Right renal cortex interstitium (tissue), 3 donors: ENCODE data around the gene LPO. TPM values are rescaled to one million over a fixed set of nuclear protein-coding genes. Genes with fewer than 3 reads are reported as not detected.

ENCODE experiments used
- DNase-seq, 3 donors: peaks; one replicate each; pipeline ENCODE4 v3.0.0-alpha.2; 2013; ENCODE audit warnings: low read depth in 3 of 3, low spot score in 2 of 3
- polyA plus RNA-seq, 3 donors: library from polyadenylated mRNA; unstranded; fragments of 120-200 nt; gene quantifications; one replicate each; pipeline ENCODE4 v1.2.1, GENCODE V29; 2013; ENCODE audit not compliant: insufficient read length in 3 of 3

Gene LPO
- polyA plus RNA-seq, 3 donors, result 0.04 to 0.10 (median 0.06) TPM

- no peak for DNase-seq
Observed at GRCh38 chr17:58228679-58229078, 9.7 kb upstream of the LPO start.

- no peak for DNase-seq
Observed at GRCh38 chr17:58229384-58229783, 9.0 kb upstream of the LPO start.

GRCh38 chr17:58229881-58230280, 8.5 kb upstream of the LPO start:
- DNase-seq, result no peak

GRCh38 chr17:58231641-58232040, 6.7 kb upstream of the LPO start:
- no peak for DNase-seq

- no peak for DNase-seq
Observed at GRCh38 chr17:58232707-58233156, 5.7 kb upstream of the LPO start.

GRCh38 chr17:58233543-58233942, 4.8 kb upstream of the LPO start:
- no peak for DNase-seq

- DNase-seq, result no peak
Observed at GRCh38 chr17:58234512-58234911, 3.9 kb upstream of the LPO start.

- no peak for DNase-seq
Observed at GRCh38 chr17:58235821-58236220, 2.6 kb upstream of the LPO start.

- DNase-seq, result no peak
Observed at GRCh38 chr17:58236394-58236793, 2.0 kb upstream of the LPO start.

- no peak for DNase-seq
Observed at GRCh38 chr17:58239987-58240386, 1.6 kb downstream of the LPO start.

GRCh38 chr17:58242171-58242784, 3.9 kb downstream of the LPO start:
- no peak for DNase-seq

GRCh38 chr17:58244963-58245362, 6.6 kb downstream of the LPO start:
- DNase-seq, result no peak

GRCh38 chr17:58245428-58246103, 7.2 kb downstream of the LPO start:
- DNase-seq, result no peak

- DNase-seq, result no peak
Observed at GRCh38 chr17:58246104-58246740, 7.8 kb downstream of the LPO start.

- DNase-seq, result no peak
Observed at GRCh38 chr17:58246781-58247180, 8.4 kb downstream of the LPO start.

GRCh38 chr17:58247511-58248363, 9.4 kb downstream of the LPO start:
- no peak for DNase-seq

GRCh38 chr17:58248955-58249269, 10.5 kb downstream of the LPO start:
- no peak for DNase-seq

- peak; percentile 39 to 61 (median 52) for DNase-seq
Observed at GRCh38 chr17:58249270-58250133, 11.1 kb downstream of the LPO start.

- DNase-seq, result no peak
Observed at GRCh38 chr17:58250344-58251011, 12.1 kb downstream of the LPO start.

GRCh38 chr17:58252141-58252540, 13.8 kb downstream of the LPO start:
- DNase-seq, result no peak
